Activated naive CD4-positive, alpha-beta T cell treated with anti-CD3 and anti-CD28 coated beads, Interleukin-2, amount 10 ng/mL, durations not matched to agents 7 days and 5 days (primary cell): ENCODE measurements around the gene VWA5B1.

ENCODE experiments used
- CTCF ChIA-PET: fragments of 350-600 bp; sonication (Branson Sonifier 250); formaldehyde crosslinking; loops from one replicate; lab custom pipeline; 2021; ENCODE audit warnings: antibody characterized with exemption; lab: Charles Lee
- DNase-seq: peaks from one replicate; pipeline ENCODE4 v3.0.0-alpha.2; 2020
- H3K27ac Mint-ChIP-seq: one replicate; pipeline ENCODE4 v1.8.0; 2021; ENCODE audit warnings: mild to moderate bottlenecking, moderate library complexity, mixed read lengths
- H3K27me3 Mint-ChIP-seq: one replicate; pipeline ENCODE4 v1.8.0; 2021; ENCODE audit warnings: mild to moderate bottlenecking, mixed read lengths
- H3K36me3 Mint-ChIP-seq: one replicate; pipeline ENCODE4 v1.8.0; 2021; ENCODE audit warnings: mixed read lengths
- H3K4me1 Mint-ChIP-seq: one replicate; pipeline ENCODE4 v1.8.0; 2021; ENCODE audit warnings: mixed read lengths
- H3K4me3 Mint-ChIP-seq: one replicate; pipeline ENCODE4 v1.8.0; 2021; ENCODE audit warnings: mild to moderate bottlenecking, moderate library complexity, mixed read lengths
- H3K9me3 Mint-ChIP-seq: one replicate; pipeline ENCODE4 v1.8.0; 2021; ENCODE audit warnings: mixed read lengths

VWA5B1 gene

DNA sequence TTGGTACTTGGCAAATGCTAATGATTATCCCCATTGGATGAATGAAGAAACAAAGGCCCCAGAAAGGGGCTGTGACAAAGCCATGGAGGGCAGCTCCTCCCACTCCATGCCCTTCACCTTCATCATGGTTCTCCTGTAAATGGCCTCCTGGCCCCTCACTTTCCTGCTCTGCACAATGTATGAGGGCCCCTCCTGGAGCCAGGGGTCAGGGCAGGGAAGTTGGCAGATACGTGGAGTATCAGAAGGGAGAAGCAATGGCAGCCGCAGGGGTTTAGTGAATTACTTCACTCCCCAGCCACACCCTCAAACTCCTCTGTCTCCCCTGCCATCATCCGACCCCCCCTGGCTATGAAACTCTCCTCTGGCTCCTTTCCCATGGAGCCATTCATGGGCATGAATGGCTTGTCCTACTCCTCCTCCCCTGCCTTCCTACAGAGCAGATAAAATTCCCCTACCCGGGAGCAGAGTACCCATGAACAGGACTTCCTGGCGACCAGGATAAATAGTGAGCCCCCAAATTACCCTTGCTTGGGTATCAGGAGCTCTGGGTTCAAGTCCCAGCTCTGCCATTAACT lies 109.0 kb downstream of the VWA5B1 start:
- no peaks in the 10 kb centered on the region for H3K9me3 Mint-ChIP-seq
- no peaks in the 10 kb centered on the region for H3K4me1 Mint-ChIP-seq
- H3K27ac Mint-ChIP-seq: no peak overlapping the region
- CTCF ChIA-PET: no interaction called here
- DNase-seq: no peak
- no peak overlapping the region for H3K4me3 Mint-ChIP-seq
- no peaks in the 10 kb centered on the region for H3K36me3 Mint-ChIP-seq
- H3K27me3 Mint-ChIP-seq: peaks cover 69% of the 10 kb centered on the region

DNA sequence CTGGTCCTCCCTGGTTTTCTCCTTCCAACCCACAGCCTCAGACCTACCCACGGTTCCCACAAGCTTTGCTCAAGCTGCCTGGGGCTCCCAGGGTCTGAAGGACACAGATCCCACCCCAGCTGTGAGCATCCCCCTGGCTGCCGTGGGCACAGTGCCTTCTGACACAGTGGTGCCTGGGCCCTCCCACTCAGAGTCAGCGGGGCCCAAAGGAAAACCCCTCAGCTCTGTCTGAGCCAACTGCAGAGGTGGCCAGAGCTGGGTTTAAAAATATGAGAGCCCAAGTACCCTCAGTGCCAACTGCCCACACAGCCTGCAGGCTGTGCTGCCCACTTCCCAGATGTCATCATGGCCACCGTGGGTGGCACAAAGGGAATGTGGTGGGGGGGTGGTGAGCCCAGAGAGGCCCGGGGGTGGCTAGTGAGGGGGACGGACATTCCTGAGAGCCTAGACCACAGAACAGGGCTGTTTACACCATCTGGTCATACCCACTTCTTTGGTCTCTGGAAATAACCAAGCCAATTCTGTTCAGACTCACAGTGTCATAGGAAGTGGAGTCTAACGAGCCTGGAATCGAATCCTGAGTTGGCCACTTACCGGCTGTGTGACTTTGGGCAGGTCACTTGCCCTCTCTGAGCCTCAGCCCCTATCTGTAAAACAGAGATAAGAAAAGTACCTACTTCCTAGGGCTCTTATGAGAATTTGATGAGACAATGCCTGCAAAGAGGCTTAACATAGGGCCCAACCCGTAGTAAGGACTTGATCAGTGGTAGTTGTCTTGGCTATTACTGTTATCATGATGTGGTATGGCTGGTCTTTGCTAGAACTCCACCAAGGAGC lies 109.9 kb downstream of the VWA5B1 start:
- CTCF ChIA-PET: no interaction called here
- no peak overlapping the region for H3K4me3 Mint-ChIP-seq
- H3K27ac Mint-ChIP-seq: no peak overlapping the region

DNA sequence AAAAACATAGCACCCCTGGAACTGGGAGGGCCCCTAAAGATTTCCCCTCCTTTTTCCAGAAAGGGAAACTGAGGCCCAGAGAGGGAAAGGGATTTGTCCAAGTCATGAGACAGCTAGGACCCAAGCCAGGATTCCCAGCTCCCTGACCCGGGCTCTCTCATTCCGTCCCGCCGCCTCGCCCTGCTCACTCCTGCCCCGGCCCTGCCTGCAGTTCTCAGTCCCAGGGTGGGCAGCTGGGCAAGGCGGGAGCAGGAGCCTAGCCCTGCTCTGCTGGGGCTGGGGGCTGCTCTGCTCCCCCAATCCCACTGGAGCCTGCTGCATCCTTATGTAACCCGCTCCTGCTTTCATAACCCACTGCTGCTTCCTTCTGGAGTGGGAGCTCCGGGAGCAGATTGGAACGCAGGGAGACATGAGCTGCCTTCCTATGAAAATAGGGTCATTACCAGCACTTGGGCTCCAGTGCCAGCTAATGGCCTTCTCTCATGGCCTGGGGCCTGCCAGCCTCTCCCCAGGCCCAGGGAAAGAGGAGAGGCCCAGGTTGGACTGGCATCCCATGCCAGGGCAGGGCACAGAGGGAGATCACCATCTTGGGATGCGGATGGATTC lies 110.8 kb downstream of the VWA5B1 start:
- no peaks in the 10 kb centered on the region for H3K36me3 Mint-ChIP-seq
- no peak overlapping the region for H3K4me3 Mint-ChIP-seq
- DNase-seq: no peak
- no peaks in the 10 kb centered on the region for H3K4me1 Mint-ChIP-seq
- H3K27me3 Mint-ChIP-seq: peaks cover 86% of the 10 kb centered on the region
- no peaks in the 10 kb centered on the region for H3K9me3 Mint-ChIP-seq
- CTCF ChIA-PET: no interaction called here
- H3K27ac Mint-ChIP-seq: no peak overlapping the region

More for the DNA sequence above, 109.9 kb downstream of the VWA5B1 start:
- no peak for DNase-seq
- Mint-ChIP-seq H3K36me3 (no peaks in the 10 kb centered on the region), H3K27me3 (peaks cover 77% of the 10 kb centered on the region), H3K9me3 (no peaks in the 10 kb centered on the region), H3K4me1 (no peaks in the 10 kb centered on the region)

DNA sequence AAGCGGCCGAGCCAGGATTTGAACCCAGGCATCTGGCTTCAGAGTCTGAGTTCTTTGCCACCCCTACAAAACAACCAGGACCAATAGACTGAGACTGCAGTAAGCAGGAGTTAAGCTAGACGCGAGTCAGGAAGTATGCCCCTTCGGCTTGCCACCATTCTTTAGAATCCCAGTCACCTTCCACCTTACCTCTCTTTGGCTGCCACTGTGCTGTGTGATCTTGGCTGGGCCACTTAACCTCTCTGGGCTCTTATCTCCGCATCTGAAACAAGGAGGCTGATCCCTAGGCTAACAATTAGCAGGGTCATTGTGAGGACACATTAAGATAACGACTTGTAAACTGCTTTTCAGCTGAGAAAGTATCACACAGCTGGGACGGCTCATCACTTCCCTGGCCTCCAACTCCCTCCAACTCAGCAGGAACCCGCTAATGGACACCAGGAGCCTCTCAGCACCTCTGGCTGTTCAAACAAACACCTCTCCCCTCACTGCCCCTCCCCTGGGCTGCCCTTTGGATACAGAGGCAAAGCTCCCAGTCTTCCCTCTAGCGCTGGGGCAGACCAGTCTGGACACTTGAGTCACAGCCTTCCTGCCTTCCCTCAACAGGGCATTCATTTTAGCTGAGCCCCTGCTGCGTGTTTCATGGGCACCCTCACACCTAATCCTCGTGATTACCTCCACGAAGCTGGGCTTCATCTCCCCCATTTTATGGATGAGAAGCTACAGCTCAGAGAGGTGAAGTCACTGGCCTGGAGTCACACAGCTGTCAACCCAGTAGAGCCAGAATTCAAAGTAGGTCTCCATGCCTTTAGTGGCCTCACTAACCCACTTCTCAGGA lies 112.1 kb downstream of the VWA5B1 start:
- Mint-ChIP-seq H3K4me3 (no peak overlapping the region), H3K9me3 (no peaks in the 10 kb centered on the region), H3K36me3 (no peaks in the 10 kb centered on the region), H3K27ac (no peak overlapping the region), H3K27me3 (peaks cover 87% of the 10 kb centered on the region), H3K4me1 (no peaks in the 10 kb centered on the region)
- CTCF ChIA-PET: interaction anchor here (0.9 kb wide), 1 partner anchor 190 kb away, joined by 3 read pairs; no protein-coding TSS in a partner anchor
- DNase-seq: no peak

DNA sequence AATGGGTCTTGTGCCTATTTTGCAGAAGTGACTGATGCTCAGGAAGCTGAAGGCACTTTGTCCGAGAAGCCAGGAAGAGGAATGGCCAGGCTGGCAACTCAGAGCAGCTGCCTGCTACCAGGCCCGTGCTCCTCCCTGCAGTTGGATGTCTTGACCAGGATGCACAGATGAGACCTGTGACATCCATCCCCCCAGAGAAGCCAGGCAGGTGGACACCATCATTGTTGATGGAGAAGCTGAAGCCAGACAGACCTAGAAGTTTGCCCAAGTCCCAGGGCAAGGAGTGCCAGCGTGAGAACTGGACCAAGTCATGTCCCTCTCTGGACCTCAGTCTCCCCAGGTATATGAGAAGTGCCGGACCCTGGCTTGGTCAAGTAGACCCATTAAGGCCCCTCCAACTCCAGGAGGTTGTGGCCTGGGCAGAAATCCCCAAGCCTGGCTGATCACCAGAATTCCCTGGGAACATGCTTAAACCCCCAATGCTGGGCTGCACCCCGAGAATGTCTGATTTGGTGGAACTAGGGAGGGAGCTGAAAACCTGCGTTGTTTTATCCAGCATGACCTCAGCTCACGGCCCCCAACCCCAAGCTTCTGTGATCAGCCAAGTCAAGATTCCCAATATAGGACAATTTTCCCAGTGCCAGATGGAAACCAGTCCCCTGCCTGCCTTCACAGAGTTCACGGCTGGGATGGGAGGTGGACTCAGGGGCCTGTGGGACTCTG lies 112.9 kb downstream of the VWA5B1 start:
- CTCF ChIA-PET: interaction anchor here (0.8 to 0.9 kb wide), 2 partner anchors 191 to 208 kb away, joined by 3 read pairs; no protein-coding TSS in a partner anchor
- no peaks in the 10 kb centered on the region for H3K9me3 Mint-ChIP-seq
- no peak overlapping the region for H3K27ac Mint-ChIP-seq
- no peak overlapping the region for H3K4me3 Mint-ChIP-seq
- H3K36me3 Mint-ChIP-seq: no peaks in the 10 kb centered on the region
- no peak for DNase-seq
- H3K4me1 Mint-ChIP-seq: no peaks in the 10 kb centered on the region
- peaks cover 80% of the 10 kb centered on the region for H3K27me3 Mint-ChIP-seq

- Mint-ChIP-seq H3K4me3 (no peak overlapping the region), H3K4me1 (no peaks in the 10 kb centered on the region), H3K36me3 (no peaks in the 10 kb centered on the region), H3K27me3 (peaks cover 71% of the 10 kb centered on the region), H3K9me3 (no peaks in the 10 kb centered on the region), H3K27ac (no peak overlapping the region)
- CTCF ChIA-PET: interaction anchor here (0.8 kb wide), 1 partner anchor 209 kb away, joined by 3 read pairs; no protein-coding TSS in a partner anchor
- no peak for DNase-seq
Measured at GRCh38 chr1:20404466-20404865, 113.8 kb downstream of the VWA5B1 start.
